ENCODE measurements around the gene NKTR.

- TF ChIP-seq EZH2 (IDR thresholded peaks at IDR 0.05), result no peak
- no peak for TF ChIP-seq POLR2AphosphoS5 (IDR thresholded peaks at IDR 0.05; ENCODE audit: borderline replicate concordance, low read depth, low read length)
- no peak for TF ChIP-seq FOXP2 (optimal IDR thresholded peaks at IDR 0.05; ENCODE audit: control extremely low read depth, extremely low read length, insufficient read depth)
These were observed 2.5 kb downstream of the NKTR start for GRCh38 chr3:42602961-42603360.
